Measurements from ENCODE around the gene HSF2BP.

HSF2BP gene

GRCh38 chr21:43614839-43615238, 44.4 kb downstream of the HSF2BP start:
- H3K4me3 ChIP-seq (ENCODE audit: low read depth, low read length), result no peak overlapping the region
- DNase-seq (ENCODE audit: low read depth), result no peak
- TF ChIP-seq POLR2A (IDR thresholded peaks at IDR 0.05; ENCODE audit: extremely low read depth, insufficient read length), result no peak
- no peak for TF ChIP-seq CTCF (IDR thresholded peaks at IDR 0.05; ENCODE audit: low read depth, low read length)
- no peak for TF ChIP-seq MAX (IDR thresholded peaks at IDR 0.05; ENCODE audit: low read depth, low read length)
- no peak for TF ChIP-seq MYC (IDR thresholded peaks at IDR 0.05; ENCODE audit: low read depth, low read length)

- no peak for DNase-seq (ENCODE audit: low read depth)
- H3K4me3 ChIP-seq (ENCODE audit: low read depth, low read length), result no peak overlapping the region
- TF ChIP-seq MYC (IDR thresholded peaks at IDR 0.05; ENCODE audit: low read depth, low read length), result no peak
- no peak for TF ChIP-seq MAX (IDR thresholded peaks at IDR 0.05; ENCODE audit: low read depth, low read length)
- TF ChIP-seq CTCF (IDR thresholded peaks at IDR 0.05; ENCODE audit: low read depth, low read length), result no peak
- no peak for TF ChIP-seq POLR2A (IDR thresholded peaks at IDR 0.05; ENCODE audit: extremely low read depth, insufficient read length)
These were observed 45.3 kb downstream of the HSF2BP start for GRCh38 chr21:43613755-43614638.

GRCh38 chr21:43611598-43612369, 47.5 kb downstream of the HSF2BP start:
- DNase-seq (ENCODE audit: low read depth), result peak; percentile 51
- peak; percentile 79 for TF ChIP-seq CTCF (IDR thresholded peaks at IDR 0.05; ENCODE audit: low read depth, low read length)
- TF ChIP-seq POLR2A (IDR thresholded peaks at IDR 0.05; ENCODE audit: extremely low read depth, insufficient read length), result no peak
- no peak overlapping the region for H3K4me3 ChIP-seq (ENCODE audit: low read depth, low read length)

- no peak overlapping the region for H3K4me3 ChIP-seq (ENCODE audit: low read depth, low read length)
- TF ChIP-seq MAX (IDR thresholded peaks at IDR 0.05; ENCODE audit: low read depth, low read length) (no peak), MYC (IDR thresholded peaks at IDR 0.05; ENCODE audit: low read depth, low read length) (no peak), CTCF (IDR thresholded peaks at IDR 0.05; ENCODE audit: low read depth, low read length) (no peak), POLR2A (IDR thresholded peaks at IDR 0.05; ENCODE audit: extremely low read depth, insufficient read length) (no peak)
- no peak for DNase-seq (ENCODE audit: low read depth)
These were observed 49.6 kb downstream of the HSF2BP start for GRCh38 chr21:43609501-43610340.

GRCh38 chr21:43608664-43609063, 50.6 kb downstream of the HSF2BP start:
- H3K4me3 ChIP-seq (ENCODE audit: low read depth, low read length), result no peak overlapping the region

More at GRCh38 chr21:43608664-43609063, 50.6 kb downstream of the HSF2BP start:
- TF ChIP-seq MYC (IDR thresholded peaks at IDR 0.05; ENCODE audit: low read depth, low read length) (no peak), MAX (IDR thresholded peaks at IDR 0.05; ENCODE audit: low read depth, low read length) (no peak), POLR2A (IDR thresholded peaks at IDR 0.05; ENCODE audit: extremely low read depth, insufficient read length) (no peak), CTCF (IDR thresholded peaks at IDR 0.05; ENCODE audit: low read depth, low read length) (no peak)
- DNase-seq (ENCODE audit: low read depth), result no peak

Data from NB4 (cell line).